Inflammatory macrophage (primary cell): Measurements from ENCODE around the gene SORBS2.
A peak's percentile ranks its signal among the peaks of the same experiment; 100 is the strongest.

Experiments
- DNase-seq, 2 donors: peaks; one replicate each; pipeline ENCODE4 v3.0.0-alpha.2; 2020 to 2022

SORBS2 gene

DNA sequence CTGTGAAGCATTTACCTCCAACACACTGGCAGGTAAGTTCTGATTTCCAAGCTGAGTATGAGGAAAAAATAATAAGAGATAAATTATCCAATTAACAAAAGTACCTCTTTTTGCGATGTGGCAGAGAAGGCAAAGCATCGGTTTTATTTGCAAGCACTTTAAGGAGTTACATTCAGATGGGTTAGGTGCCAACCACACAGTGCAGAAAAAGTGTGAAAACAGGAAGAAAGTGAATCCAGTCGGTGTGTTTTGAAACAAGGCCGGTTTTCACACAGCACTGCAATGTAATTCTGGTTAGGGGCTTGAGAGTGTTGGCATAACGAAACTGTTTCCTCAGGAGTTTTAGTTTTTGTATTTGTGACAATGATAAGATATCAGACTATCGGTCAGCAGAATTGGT lies 145.8 kb downstream of the SORBS2 start:
- DNase-seq = no peak

GRCh38 chr4:185665655-185666054 lies 146.3 kb downstream of the SORBS2 start:
- no peak for DNase-seq

GRCh38 chr4:185664481-185664880 lies 147.5 kb downstream of the SORBS2 start:
- DNase-seq = no peak

GRCh38 chr4:185662030-185662778 lies 149.8 kb downstream of the SORBS2 start:
- DNase-seq = no peak

DNA sequence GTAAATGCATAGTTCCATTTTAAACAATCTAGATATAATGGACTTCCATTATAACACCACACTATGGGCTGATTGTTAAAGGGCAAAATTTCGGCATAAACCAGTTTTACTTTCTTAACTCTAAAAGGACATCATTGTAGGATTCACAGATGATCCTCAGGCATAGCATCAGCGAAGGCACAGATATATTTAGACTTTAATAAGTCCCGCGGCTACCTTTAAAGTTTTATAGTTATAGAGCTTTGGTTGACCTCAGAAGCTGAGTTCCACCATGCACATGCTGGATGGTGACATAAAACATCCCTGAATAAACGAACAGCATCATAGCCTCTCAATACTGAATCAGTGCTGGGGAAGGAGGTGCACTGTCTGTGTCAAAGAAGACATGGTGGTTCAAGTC lies 151.7 kb downstream of the SORBS2 start:
- no peak for DNase-seq

DNA sequence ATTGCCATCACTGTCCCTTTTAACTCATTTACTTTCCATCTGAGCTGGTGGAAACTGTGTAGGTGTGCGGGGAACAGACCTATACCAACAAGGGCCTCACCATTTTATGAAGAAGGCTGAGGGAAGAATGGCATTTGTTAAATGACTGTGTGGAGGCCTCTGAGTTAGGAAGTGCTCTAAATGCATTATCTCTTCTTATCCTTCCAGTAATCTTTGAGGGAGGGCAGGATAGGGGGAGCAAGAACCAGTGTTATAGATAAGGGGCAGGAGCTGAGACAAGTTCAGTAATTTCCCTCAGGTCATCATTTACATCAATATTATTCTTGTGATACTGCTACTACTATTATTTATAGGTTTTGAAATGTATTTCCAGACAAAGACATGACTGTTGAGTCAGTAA lies 154.3 kb downstream of the SORBS2 start:
- no peak for DNase-seq

DNA sequence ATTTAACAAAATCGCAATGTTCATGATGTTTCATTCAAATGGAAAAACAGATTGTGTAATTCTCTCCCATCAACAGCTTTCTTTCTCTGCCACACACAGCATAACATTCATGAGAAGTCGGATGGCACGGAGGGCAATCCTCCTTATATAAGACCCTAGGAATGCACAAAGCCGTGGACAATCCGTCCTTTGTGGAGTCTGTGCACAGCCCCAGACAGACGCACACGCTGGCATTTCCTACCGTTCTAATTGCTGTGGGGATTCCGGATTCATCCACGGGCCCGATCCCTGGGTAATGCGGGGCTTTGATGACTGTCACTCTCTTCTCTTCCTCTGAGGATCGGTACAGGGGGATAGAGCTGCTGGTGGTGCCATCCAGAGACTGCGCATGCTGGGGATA lies 154.8 kb downstream of the SORBS2 start:
- DNase-seq = no peak

GRCh38 chr4:185656467-185656931 lies 155.5 kb downstream of the SORBS2 start:
- DNase-seq = no peak

DNA sequence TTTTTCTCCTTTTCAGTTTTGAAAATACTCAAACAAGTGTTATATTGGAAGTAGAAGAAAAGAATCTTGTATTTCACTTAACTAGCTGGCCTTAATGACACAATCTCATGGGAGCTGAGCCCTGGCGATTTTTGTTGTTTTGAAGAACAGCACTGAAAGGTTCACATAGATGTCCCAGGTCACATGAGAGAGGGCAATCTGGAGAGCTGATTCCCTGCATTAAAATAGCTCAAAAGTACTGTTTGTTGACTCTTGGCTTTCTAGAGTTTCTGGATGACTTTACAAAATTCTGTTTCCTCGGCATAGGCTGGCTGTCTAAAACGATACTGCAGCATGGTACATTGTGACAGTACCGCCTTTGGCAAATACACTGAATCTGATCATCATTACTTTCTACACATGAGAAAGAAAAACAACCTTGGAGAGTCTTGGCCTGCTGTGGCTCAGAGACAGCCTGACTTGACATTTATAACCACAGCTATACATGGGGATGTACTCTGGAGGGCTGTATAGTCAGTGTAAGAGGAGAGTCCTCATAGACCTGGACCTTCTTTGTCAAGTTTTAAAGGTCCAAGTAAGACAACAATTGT lies 156.9 kb downstream of the SORBS2 start:
- no peak for DNase-seq

- DNase-seq = no peak
These were observed 157.7 kb downstream of the SORBS2 start for GRCh38 chr4:185654311-185654710.

DNA sequence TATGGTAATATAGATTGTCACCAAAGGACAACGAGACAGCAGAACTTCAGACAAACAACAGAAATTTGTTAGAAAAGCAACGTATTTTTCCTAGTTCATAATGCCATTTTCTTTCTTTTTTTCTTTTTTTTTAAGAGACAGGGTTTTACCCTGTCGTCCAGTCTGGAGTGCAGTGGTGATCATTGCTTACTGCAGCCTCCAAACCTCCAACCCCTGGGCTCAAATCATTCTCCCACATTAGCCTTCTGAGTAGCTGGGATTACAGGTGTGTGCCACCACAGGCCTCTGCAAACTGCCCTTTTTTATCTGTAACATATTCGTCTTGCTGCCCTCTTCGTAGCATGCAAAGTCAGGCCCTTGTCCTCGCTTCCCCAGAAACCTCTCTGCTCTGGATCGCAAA lies 160.1 kb downstream of the SORBS2 start:
- no peak for DNase-seq

DNA sequence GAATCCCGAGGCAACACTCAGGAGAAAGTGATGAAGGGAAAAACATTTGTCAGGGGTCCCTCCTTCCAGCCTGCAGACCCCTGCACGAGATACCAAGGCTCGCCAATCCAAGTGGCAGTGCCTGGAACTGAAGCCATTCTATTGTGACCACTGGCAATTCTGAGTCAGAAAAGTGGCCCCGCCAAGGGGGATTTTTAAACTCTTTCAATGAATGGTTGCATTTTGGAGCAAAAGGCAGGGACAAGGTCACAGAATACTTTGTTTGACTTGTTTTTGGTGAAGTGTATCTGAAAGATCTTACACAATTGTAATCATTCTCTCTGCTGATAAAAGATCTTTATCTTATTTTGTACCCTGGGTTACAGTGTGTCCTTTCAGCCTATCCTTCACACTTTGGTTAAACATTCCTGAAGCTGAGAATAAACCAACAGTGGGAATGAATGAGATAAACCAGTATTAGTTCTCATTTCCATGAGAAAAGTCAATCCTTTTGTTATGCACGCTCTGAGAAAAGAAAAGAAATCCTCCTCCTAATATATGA lies 160.8 kb downstream of the SORBS2 start:
- DNase-seq = no peak

DNA sequence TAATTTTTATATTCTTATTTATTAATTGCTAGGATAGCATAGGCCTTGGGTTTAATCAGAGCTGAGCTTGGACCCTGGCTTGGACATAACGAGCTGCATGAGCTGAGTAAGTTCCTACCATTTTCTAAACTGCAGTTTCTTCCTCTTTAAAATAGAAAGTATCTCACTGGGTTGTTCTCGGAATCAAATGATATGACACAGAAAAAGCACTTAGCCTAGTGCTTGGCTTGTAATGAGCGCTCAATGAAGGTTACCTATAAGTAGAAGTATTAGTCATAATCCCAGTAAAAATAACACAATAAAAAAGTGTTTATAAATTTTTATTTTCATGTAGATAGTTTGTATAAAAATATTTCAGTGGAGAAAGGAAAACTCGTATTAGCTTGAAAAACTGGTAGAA lies 163.4 kb downstream of the SORBS2 start:
- DNase-seq = no peak

DNA sequence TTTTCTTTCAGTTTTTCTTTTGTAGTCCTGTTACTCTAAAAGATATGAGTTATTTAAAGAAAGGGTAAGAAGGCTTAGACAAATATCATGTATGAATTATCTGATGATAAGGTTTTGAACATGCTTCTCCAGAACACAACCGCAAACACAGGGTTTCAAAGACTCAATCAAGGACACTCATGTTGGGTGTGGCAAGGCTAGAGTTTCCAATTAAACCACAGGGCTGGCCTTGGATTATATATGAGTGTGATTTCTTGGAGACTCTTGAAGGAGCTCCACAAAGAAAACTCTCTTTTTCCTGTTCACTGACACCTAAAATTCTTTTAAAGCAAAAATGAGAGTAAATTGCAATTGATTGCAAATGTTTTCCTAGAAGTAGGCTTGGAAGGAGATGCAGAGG lies 166.6 kb downstream of the SORBS2 start:
- no peak for DNase-seq

GRCh38 chr4:185644408-185644807 lies 167.6 kb downstream of the SORBS2 start:
- no peak for DNase-seq

DNA sequence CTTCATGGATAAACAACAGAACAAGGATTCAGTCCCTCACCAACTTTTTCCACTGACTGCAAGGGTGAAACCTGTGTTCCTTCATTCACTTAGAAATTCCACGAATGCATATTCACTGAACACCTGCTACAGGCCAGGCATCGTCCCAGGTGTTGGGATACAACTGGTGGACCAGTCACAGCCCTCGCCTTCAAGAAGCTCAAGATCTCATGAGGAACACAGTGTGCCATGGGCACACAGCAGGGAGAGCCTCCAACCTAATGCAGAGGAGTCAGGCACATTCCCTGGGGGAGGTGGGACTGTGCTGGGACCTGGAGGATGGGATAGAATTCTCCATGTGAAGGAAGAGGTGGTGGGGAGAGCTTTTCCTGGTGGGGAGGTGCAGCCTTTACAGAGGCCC lies 169.1 kb downstream of the SORBS2 start:
- DNase-seq = no peak

GRCh38 chr4:185640811-185641675 lies 171.0 kb downstream of the SORBS2 start:
- peak; percentile 55 to 74 for DNase-seq

- no peak for DNase-seq
These were observed 173.3 kb downstream of the SORBS2 start for GRCh38 chr4:185638548-185639301.

DNA sequence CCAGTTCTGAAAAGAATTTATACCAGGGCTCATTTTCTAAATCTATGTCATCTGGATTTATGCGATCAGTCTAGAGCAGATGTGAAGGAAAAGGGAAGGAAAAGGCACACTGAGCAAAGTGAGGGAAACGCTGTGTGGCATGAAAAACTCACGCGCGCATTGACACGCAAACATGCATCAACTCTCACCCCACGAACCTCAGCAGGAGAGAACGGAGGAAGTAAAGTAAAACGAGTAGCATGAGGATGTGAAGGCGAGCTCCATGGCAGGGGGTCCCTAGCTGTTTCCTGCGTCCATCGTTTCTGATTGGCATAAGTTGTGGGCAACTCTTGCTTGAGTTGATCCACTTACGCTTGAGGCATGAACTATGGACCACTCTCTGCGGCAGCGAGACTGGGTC lies 173.9 kb downstream of the SORBS2 start:
- no peak for DNase-seq

GRCh38 chr4:185637163-185637875 lies 174.7 kb downstream of the SORBS2 start:
- DNase-seq = no peak

- peak; percentile 46 to 52 for DNase-seq
These were observed 177.8 kb downstream of the SORBS2 start for GRCh38 chr4:185634066-185634652.
